ENCODE data around the gene TMEM108. TPM values are rescaled to one million over a fixed set of nuclear protein-coding genes. Genes with fewer than 3 reads are reported as not detected.

TMEM108 gene
- total RNA-seq, 1 experiment from 2014 or later: not detected

- no peak overlapping the region for H3K27ac Mint-ChIP-seq (ENCODE audit: unreplicated experiment)
- no peak for DNase-seq
Observed at GRCh38 chr3:133038731-133039375, 662 bp downstream of the TMEM108 start.

GRCh38 chr3:133040696-133041523 is 2.7 kb downstream of the TMEM108 start:
- ChIA-PET CTCF (interaction anchor here (0.6 to 2.2 kb wide), 15 partner anchors 14 to 537 kb away, joined by 3 to 21 read pairs (median 4); no protein-coding TSS in a partner anchor), POLR2A (no interaction called here)
- Mint-ChIP-seq H3K27ac (ENCODE audit: unreplicated experiment) (no peak overlapping the region), H3K36me3 (ENCODE audit: insufficient read depth, unreplicated experiment) (no peaks in the 10 kb centered on the region), H3K27me3 (ENCODE audit: insufficient read depth, unreplicated experiment) (peaks cover 10% of the 10 kb centered on the region), H3K9me3 (ENCODE audit: unreplicated experiment) (no peaks in the 10 kb centered on the region), H3K4me1 (ENCODE audit: low read depth, unreplicated experiment) (no peaks in the 10 kb centered on the region), H3K4me3 (ENCODE audit: unreplicated experiment) (no peak overlapping the region)
- H3K9me3 ChIP-seq: no peaks in the 10 kb centered on the region
- no peaks in the 10 kb centered on the region for H3K4me1 ChIP-seq
- intact Hi-C loops (cut with micrococcal nuclease; ENCODE audit: unreplicated experiment): loop anchor here (1.0 to 5.0 kb wide), 6 partner anchors 167 to 382 kb away; no protein-coding TSS in a partner anchor
- no TSS peak for BruUV-seq (replicated peaks)
- no peak overlapping the region for H3K4me3 ChIP-seq (ENCODE audit: low read depth, low read length)
- H3K27me3 ChIP-seq (replicated peaks; ENCODE audit: control insufficient read depth, insufficient read depth, low read length): no peaks in the 10 kb centered on the region
- peak; percentile 80 to 83 for TF ChIP-seq CTCF (IDR thresholded peaks at IDR 0.05; ENCODE audit: insufficient read depth in 1 of 2, low read depth in 1 of 2, low read length in 1 of 2, severe bottlenecking in 1 of 2, unreplicated experiment in 1 of 2)
- peak; percentile 61 to 82 for DNase-seq
- no peaks in the 10 kb centered on the region for H3K36me3 ChIP-seq (ENCODE audit: control insufficient read depth, insufficient read depth, low read length)

More at GRCh38 chr3:133038731-133039375, 662 bp downstream of the TMEM108 start:
- Mint-ChIP-seq H3K4me3 (ENCODE audit: unreplicated experiment) (no peak overlapping the region), H3K36me3 (ENCODE audit: insufficient read depth, unreplicated experiment) (no peaks in the 10 kb centered on the region), H3K9me3 (ENCODE audit: unreplicated experiment) (no peaks in the 10 kb centered on the region), H3K27me3 (ENCODE audit: insufficient read depth, unreplicated experiment) (peaks cover 10% of the 10 kb centered on the region), H3K4me1 (ENCODE audit: low read depth, unreplicated experiment) (no peaks in the 10 kb centered on the region)
- CTCF ChIA-PET: interaction anchor here (0.7 kb wide), 1 partner anchor 186 kb away, joined by 3 read pairs; no protein-coding TSS in a partner anchor
- Histone ChIP-seq H3K36me3 (ENCODE audit: control insufficient read depth, insufficient read depth, low read length) (no peaks in the 10 kb centered on the region), H3K27me3 (replicated peaks; ENCODE audit: control insufficient read depth, insufficient read depth, low read length) (0 out of 2 replicates have a peak, but pooled peaks cover 1% of the 10 kb centered on the region), H3K4me1 (no peaks in the 10 kb centered on the region), H3K9me3 (no peaks in the 10 kb centered on the region), H3K4me3 (ENCODE audit: low read depth, low read length) (no peak overlapping the region)
- TF ChIP-seq CTCF (IDR thresholded peaks at IDR 0.05; ENCODE audit: insufficient read depth in 1 of 2, low read depth in 1 of 2, low read length in 1 of 2, severe bottlenecking in 1 of 2, unreplicated experiment in 1 of 2): no peak
- intact Hi-C loops (cut with micrococcal nuclease; ENCODE audit: unreplicated experiment): no loop called here
- BruUV-seq (replicated peaks): no TSS peak
- POLR2A ChIA-PET: no interaction called here

GRCh38 chr3:133041524-133041829 is 3.3 kb downstream of the TMEM108 start:
- H3K4me3 Mint-ChIP-seq (ENCODE audit: unreplicated experiment): no peak overlapping the region
- H3K9me3 Mint-ChIP-seq (ENCODE audit: unreplicated experiment): no peaks in the 10 kb centered on the region
- H3K27me3 Mint-ChIP-seq (ENCODE audit: insufficient read depth, unreplicated experiment): peaks cover 10% of the 10 kb centered on the region
- BruUV-seq (replicated peaks): no TSS peak
- no peaks in the 10 kb centered on the region for H3K4me1 Mint-ChIP-seq (ENCODE audit: low read depth, unreplicated experiment)
- Histone ChIP-seq H3K9me3 (no peaks in the 10 kb centered on the region), H3K4me1 (no peaks in the 10 kb centered on the region), H3K36me3 (ENCODE audit: control insufficient read depth, insufficient read depth, low read length) (no peaks in the 10 kb centered on the region), H3K4me3 (ENCODE audit: low read depth, low read length) (no peak overlapping the region), H3K27me3 (replicated peaks; ENCODE audit: control insufficient read depth, insufficient read depth, low read length) (no peaks in the 10 kb centered on the region)
- H3K36me3 Mint-ChIP-seq (ENCODE audit: insufficient read depth, unreplicated experiment): no peaks in the 10 kb centered on the region
- CTCF ChIA-PET: interaction anchor here (0.6 to 2.2 kb wide), 15 partner anchors 15 to 537 kb away, joined by 3 to 21 read pairs (median 4); no protein-coding TSS in a partner anchor
- intact Hi-C loops (cut with micrococcal nuclease; ENCODE audit: unreplicated experiment): loop anchor here (1.0 to 5.0 kb wide), 6 partner anchors 167 to 382 kb away; no protein-coding TSS in a partner anchor
- H3K27ac Mint-ChIP-seq (ENCODE audit: unreplicated experiment): no peak overlapping the region
- peak in 1 of 2 experiments; percentile 3 for TF ChIP-seq CTCF (IDR thresholded peaks at IDR 0.05; ENCODE audit: insufficient read depth in 1 of 2, low read depth in 1 of 2, low read length in 1 of 2, severe bottlenecking in 1 of 2, unreplicated experiment in 1 of 2)
- POLR2A ChIA-PET: no interaction called here
- no peak for DNase-seq

Measured in Caco-2 (cell line).